PFSK-1 (cell line): ENCODE measurements around the gene NOBOX.

ENCODE experiments used
- FOXP2 ChIP-seq: optimal IDR thresholded peaks from 2 replicates; pipeline ENCODE3; 2011; ENCODE audit warnings: borderline replicate concordance, control low read depth, inconsistent platforms; ENCODE audit not compliant: insufficient read depth; ENCODE audit errors: extremely low read length, extremely low read depth
- REST ChIP-seq, 2 experiments: IDR thresholded peaks; 2 replicates each; pipeline versions ENCODE4 v1.6.1 to v1.8.0; 2011 to 2012; ENCODE audit warnings: low read depth in 2 of 2, low read length in 2 of 2, control low read depth in 1 of 2, inconsistent platforms in 1 of 2, mild to moderate bottlenecking in 1 of 2, moderate library complexity in 1 of 2; ENCODE audit not compliant: insufficient read depth in 1 of 2
- TAF1 ChIP-seq: IDR thresholded peaks from 2 replicates; pipeline ENCODE4 v1.6.1; 2012; ENCODE audit warnings: low read length, control low read depth, borderline replicate concordance; ENCODE audit not compliant: insufficient read depth

- TF ChIP-seq REST (IDR thresholded peaks at IDR 0.05; ENCODE audit: insufficient read depth in 1 of 2, low read depth in 2 of 2, low read length in 2 of 2) (no peak), FOXP2 (no peak), TAF1 (no peak)
These were observed 33.0 kb upstream of the NOBOX start for GRCh38 chr7:144436500-144436899.
